Activated naive CD8-positive, alpha-beta T cell treated with anti-CD3 and anti-CD28 coated beads, Interleukin-2, amount 50 U/mL, for 24 hours (primary cell): ENCODE results near the gene LCK.

Experiments
- ATAC-seq: fragments of 150-1000 bp; cut with Tn5 transposase; one replicate; pipeline ENCODE4 v1.10.0; 2021
- DNase-seq: peaks from one replicate; pipeline ENCODE4 v3.0.0; 2021
- H3K27ac Mint-ChIP-seq: one replicate; pipeline ENCODE4 v1.8.0; 2021; ENCODE audit warnings: mild to moderate bottlenecking, mixed read lengths
- H3K27me3 Mint-ChIP-seq: one replicate; pipeline ENCODE4 v1.8.0; 2021; ENCODE audit warnings: mixed read lengths
- H3K36me3 Mint-ChIP-seq: one replicate; pipeline ENCODE4 v1.8.0; 2021; ENCODE audit warnings: low read depth, mixed read lengths
- H3K4me1 Mint-ChIP-seq: one replicate; pipeline ENCODE4 v1.8.0; 2021; ENCODE audit warnings: mixed read lengths
- H3K4me3 Mint-ChIP-seq: one replicate; pipeline ENCODE4 v1.8.0; 2021; ENCODE audit warnings: mild to moderate bottlenecking, moderate library complexity, mixed read lengths
- H3K9me3 Mint-ChIP-seq: one replicate; pipeline ENCODE4 v1.8.0; 2021; ENCODE audit warnings: mixed read lengths

Gene LCK

DNA sequence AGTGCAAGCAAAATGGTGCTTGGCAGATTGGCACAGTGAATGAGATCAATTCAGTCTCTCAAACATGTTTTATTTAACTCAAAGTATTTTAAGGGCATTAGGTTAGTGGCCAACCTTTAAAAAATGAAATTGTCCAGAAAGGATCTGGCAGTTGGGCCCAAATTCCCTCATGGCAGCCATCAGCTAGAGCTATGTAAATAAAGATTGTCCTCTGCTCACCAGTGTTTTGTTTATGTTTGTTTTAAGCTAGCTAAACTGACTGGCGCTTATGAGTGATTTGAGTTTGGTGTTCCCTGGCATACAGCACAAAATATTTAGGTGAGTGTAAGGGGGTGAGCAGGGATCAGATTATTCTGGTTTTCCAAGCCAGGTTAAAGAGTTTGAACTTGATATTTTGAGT is 58.9 kb downstream of the LCK start:
- Mint-ChIP-seq H3K27me3 (no peaks in the 10 kb centered on the region), H3K4me1 (peaks cover 52% of the 10 kb centered on the region), H3K36me3 (peaks cover 27% of the 10 kb centered on the region), H3K27ac (no peak overlapping the region), H3K9me3 (no peaks in the 10 kb centered on the region), H3K4me3 (no peak overlapping the region)
- DNase-seq (no peak), ATAC-seq (no peak)

DNA sequence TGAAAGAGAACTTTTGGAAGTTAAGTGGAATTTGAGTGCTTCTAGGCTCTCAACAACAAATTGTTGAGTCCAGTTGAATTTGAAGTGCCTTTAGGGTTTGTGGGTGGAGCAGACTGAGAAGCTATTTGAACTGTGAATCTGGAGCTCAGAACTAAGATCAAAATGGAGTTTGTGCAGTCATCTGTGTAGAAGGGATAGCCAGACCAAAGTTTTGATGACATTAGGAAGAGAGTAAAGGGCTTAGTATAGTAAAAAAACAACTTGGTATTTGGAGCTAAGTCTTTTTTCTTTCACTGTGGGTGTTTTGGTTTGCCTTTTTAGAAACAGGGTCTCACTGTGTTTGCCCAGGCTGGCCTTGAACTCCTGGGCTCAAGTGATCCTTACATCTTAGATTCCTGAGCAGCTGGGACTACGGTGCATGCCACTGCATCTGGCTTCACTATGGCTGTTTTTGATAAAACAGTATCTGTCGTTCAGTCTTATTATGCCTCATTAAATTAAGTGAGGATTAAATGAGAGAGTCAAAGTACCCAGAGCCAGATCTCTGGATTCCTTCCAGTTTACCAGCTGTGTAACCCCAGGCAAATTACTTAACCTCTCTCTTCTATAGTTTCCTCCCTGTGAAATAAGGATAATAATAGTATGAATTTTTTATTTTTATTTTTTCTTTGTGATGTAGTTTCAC is 60.8 kb downstream of the LCK start:
- DNase-seq (no peak), ATAC-seq (no peak)
- H3K4me3 Mint-ChIP-seq, result no peak overlapping the region
- H3K9me3 Mint-ChIP-seq, result no peaks in the 10 kb centered on the region
- H3K4me1 Mint-ChIP-seq, result peaks cover 52% of the 10 kb centered on the region
- no peak overlapping the region for H3K27ac Mint-ChIP-seq
- H3K36me3 Mint-ChIP-seq, result peaks cover 17% of the 10 kb centered on the region
- H3K27me3 Mint-ChIP-seq, result no peaks in the 10 kb centered on the region

DNA sequence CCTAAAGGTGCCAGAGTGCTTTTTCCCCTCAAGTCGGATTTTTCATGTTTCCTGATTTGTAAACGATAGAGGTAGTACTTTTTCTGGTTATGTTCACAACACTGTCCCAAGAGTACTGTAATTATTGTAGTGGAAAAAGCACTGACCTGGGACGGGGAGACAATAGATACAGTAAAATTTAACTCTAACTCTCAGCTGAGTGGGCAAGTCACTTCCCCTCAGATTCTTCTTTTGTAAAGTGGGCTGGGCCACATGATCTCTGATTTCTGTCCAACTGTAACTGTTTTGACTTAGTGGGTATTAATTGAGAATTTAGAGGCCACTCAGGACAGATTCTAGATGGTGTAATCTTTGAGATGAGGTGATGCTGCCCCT is 65.8 kb downstream of the LCK start:
- Mint-ChIP-seq H3K27ac (peak overlapping the region; percentile 61), H3K4me3 (no peak overlapping the region), H3K4me1 (peaks cover 30% of the 10 kb centered on the region), H3K9me3 (no peaks in the 10 kb centered on the region), H3K36me3 (peaks cover 24% of the 10 kb centered on the region), H3K27me3 (no peaks in the 10 kb centered on the region)
- DNase-seq (no peak), ATAC-seq (no peak)

DNA sequence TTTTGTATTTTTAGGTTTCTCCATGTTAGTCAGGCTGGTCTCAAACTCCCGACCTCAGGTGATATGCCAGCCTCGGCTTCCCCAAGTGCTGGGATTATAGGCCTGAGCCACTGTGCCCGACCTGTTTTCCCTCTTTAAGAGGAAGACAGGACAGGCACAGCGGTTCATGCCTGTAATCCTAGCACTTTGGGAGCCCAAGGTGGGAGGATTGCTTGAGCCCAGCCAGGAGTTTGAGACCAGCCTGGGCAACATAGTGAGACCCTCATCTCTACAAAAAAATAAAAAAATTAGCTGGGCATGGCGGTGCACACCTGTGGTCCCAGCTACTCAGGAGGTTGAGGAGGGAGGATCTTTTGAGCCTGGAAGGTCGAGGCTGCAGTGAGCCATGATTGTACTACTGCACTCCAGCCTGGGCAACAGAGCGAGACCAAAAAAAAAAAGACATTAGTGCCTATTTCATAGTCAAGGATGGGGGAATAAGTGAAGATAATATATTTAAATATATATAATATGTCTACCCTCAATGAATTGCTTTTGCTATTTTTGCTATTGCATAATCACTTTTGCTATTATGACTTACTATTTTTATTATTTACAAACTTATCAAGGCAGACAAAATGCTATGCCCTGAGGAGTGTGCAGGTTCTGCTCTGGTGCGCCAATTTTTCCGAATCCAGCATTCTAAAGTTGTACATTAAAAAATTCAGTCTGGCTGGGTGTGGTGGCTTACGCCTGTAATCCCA is 67.2 kb downstream of the LCK start:
- H3K4me1 Mint-ChIP-seq, result peaks cover 36% of the 10 kb centered on the region
- ATAC-seq, result no peak
- H3K27me3 Mint-ChIP-seq, result no peaks in the 10 kb centered on the region
- no peak overlapping the region for H3K4me3 Mint-ChIP-seq
- H3K27ac Mint-ChIP-seq, result no peak overlapping the region
- H3K36me3 Mint-ChIP-seq, result peaks cover 30% of the 10 kb centered on the region
- no peaks in the 10 kb centered on the region for H3K9me3 Mint-ChIP-seq
- no peak for DNase-seq

DNA sequence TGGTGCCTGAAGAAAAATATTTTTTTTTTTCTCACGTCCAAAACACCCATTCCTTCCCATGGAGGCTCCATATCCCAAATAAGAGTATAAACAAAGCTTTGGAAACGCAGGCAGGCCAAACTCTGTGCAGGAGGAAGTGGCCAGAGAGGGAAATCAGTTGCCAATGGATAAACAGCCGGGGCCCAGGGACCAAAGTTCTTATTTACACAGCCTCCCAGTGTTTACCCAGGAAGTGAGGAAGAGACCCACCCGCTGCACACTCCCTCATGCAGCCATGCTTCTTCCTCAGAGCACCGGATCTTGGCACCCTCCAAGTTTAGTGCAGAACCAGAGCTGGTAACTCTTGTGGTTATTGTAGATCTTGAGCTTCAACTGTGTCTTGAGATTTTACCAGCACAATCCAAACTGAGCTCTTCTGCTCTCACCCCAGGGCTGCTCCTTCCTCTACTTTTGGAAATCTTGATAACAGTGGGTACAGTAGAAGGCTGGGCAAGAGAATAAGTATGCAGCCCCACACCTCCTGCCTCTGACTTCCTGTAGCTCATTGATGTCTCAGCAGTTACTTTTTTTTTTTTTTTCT is 70.7 kb downstream of the LCK start:
- peak overlapping the region; percentile 82 for H3K27ac Mint-ChIP-seq
- ATAC-seq, result peak; percentile 35

DNA sequence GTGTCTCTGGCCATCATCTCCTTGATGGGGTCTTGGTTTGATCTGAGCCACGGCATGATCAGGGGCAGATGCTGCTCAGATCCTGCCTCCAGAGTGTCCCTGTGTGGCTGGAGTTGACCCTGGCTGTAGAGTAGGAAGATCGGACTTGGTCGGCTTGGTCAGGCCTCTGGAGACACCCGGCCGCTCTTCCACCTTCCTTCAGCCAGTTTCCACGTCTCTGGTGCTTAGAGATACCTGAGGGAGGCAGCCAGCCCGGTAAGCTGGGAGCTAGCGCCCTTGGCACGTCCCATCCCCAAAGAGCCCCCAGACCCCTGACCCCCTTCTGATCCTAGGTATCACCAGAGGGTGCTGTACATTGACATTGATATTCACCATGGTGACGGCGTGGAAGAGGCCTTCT is 76.1 kb downstream of the LCK start:
- Mint-ChIP-seq H3K27ac (no peak overlapping the region), H3K9me3 (no peaks in the 10 kb centered on the region), H3K36me3 (peaks cover 48% of the 10 kb centered on the region), H3K27me3 (no peaks in the 10 kb centered on the region), H3K4me1 (peaks cover 21% of the 10 kb centered on the region), H3K4me3 (no peak overlapping the region)
- no peak for ATAC-seq
- no peak for DNase-seq

More for the DNA sequence above, 70.7 kb downstream of the LCK start:
- no peaks in the 10 kb centered on the region for H3K27me3 Mint-ChIP-seq
- H3K4me3 Mint-ChIP-seq, result no peak overlapping the region
- peaks cover 36% of the 10 kb centered on the region for H3K4me1 Mint-ChIP-seq
- no peaks in the 10 kb centered on the region for H3K9me3 Mint-ChIP-seq
- no peak for DNase-seq
- H3K36me3 Mint-ChIP-seq, result peaks cover 36% of the 10 kb centered on the region

DNA sequence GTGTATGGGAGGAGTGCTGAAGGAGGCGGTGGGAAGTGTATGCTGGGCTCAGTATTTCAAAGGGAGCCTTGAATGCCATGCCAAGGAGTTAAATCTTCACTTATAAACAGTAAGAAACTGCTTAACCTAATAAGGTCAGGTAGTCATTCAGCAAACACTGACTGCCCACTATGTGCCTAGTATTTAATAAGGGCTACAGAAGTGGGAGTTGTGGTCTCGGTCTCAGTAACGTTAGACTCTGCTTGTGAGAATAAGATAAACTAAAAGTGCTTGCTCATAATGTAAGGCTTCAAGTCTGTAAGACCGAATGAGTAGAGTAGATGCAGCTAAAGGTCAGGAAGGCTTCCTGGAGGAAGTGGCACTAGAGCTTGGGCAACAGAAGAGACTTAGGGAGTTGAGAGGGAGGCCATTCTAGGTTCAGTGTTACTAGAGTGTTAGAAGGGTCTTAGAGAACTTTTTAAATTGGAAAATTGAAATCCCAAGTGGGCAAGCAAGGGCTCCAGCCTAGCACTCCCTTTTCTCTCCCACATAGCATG is 78.9 kb downstream of the LCK start:
- no peak for DNase-seq
- peaks cover 21% of the 10 kb centered on the region for H3K4me1 Mint-ChIP-seq
- H3K36me3 Mint-ChIP-seq, result peaks cover 43% of the 10 kb centered on the region
- H3K9me3 Mint-ChIP-seq, result no peaks in the 10 kb centered on the region
- no peak for ATAC-seq
- no peak overlapping the region for H3K27ac Mint-ChIP-seq
- no peak overlapping the region for H3K4me3 Mint-ChIP-seq
- H3K27me3 Mint-ChIP-seq, result no peaks in the 10 kb centered on the region

DNA sequence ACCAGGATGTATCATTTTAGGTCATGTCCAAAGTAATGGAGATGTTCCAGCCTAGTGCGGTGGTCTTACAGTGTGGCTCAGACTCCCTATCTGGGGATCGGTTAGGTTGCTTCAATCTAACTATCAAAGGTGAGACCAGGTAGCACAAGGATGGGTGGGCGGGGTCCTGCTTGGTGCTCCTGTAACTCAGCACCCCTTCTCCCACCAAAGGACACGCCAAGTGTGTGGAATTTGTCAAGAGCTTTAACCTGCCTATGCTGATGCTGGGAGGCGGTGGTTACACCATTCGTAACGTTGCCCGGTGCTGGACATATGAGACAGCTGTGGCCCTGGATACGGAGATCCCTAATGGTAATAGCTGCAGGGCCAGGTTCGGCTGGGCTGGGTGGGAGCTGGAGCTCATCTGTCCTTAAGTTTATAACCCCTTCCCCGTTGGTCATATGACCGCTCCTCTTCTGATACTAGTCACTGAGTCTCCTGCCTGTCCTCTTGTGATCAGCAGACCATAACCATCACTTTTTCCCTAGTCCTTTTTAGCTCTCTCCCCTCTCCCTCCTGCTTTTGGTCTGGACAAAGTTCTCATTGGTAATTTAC is 79.6 kb downstream of the LCK start:
- peaks cover 38% of the 10 kb centered on the region for H3K36me3 Mint-ChIP-seq
- no peak overlapping the region for H3K4me3 Mint-ChIP-seq
- peaks cover 22% of the 10 kb centered on the region for H3K4me1 Mint-ChIP-seq
- DNase-seq (no peak), ATAC-seq (no peak)
- H3K27ac Mint-ChIP-seq, result no peak overlapping the region
- H3K9me3 Mint-ChIP-seq, result no peaks in the 10 kb centered on the region
- no peaks in the 10 kb centered on the region for H3K27me3 Mint-ChIP-seq

DNA sequence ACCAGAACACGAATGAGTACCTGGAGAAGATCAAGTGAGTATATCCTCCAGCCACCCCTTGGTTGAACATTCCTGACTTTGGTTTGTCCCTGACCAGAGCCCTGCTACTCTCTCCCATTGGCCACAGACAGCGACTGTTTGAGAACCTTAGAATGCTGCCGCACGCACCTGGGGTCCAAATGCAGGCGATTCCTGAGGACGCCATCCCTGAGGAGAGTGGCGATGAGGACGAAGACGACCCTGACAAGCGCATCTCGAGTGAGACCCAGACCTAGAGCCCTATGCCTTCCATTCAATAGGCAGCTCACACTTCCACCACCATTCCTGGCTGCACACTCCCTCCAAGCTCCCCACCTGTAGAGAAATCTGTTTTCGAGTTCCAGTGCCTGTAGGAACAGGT is 80.5 kb downstream of the LCK start:
- Mint-ChIP-seq H3K4me3 (no peak overlapping the region), H3K27me3 (no peaks in the 10 kb centered on the region), H3K9me3 (no peaks in the 10 kb centered on the region), H3K36me3 (peaks cover 35% of the 10 kb centered on the region), H3K4me1 (peaks cover 24% of the 10 kb centered on the region), H3K27ac (peak overlapping the region; percentile 5)
- DNase-seq (no peak), ATAC-seq (no peak)

DNA sequence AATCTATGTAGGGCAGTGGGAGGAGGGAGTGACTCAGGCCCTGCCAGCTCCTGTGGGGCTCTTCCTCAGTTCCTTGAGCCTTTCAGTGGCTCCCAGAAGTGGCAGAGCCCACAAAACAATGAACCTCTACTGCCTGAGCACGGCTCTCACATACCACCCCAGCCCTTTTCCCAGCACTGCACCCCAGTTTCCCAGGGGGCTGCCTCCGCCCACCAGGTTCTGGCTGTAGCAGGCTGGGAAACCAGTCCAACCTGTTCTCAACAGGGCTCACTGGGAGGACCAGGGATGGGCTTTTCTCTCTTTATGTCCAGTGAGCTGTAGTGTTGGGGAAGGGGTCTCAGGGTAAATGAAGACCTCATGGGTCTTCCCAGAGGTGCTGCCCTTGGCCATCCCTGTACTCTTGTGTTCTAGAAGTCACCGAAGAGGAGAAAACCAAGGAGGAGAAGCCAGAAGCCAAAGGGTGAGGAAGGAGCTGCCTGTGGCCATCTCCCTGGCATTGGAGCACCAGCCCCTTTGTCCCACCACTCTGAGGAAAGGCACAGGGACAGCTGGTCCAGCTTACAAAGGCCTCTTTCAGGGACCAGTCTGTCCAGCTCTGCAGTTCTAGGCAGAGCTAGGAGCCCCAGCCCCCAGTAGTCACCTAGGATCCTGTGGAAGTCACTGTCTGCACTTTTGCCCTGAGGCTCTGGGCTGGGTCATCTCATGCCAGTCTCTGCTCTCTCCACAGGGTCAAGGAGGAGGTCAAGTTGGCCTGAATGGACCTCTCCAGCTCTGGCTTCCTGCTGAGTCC is 81.4 kb downstream of the LCK start:
- Mint-ChIP-seq H3K27me3 (no peaks in the 10 kb centered on the region), H3K4me1 (peaks cover 32% of the 10 kb centered on the region), H3K36me3 (peaks cover 32% of the 10 kb centered on the region), H3K4me3 (no peak overlapping the region), H3K9me3 (no peaks in the 10 kb centered on the region), H3K27ac (no peak overlapping the region)
- DNase-seq (no peak), ATAC-seq (no peak)

DNA sequence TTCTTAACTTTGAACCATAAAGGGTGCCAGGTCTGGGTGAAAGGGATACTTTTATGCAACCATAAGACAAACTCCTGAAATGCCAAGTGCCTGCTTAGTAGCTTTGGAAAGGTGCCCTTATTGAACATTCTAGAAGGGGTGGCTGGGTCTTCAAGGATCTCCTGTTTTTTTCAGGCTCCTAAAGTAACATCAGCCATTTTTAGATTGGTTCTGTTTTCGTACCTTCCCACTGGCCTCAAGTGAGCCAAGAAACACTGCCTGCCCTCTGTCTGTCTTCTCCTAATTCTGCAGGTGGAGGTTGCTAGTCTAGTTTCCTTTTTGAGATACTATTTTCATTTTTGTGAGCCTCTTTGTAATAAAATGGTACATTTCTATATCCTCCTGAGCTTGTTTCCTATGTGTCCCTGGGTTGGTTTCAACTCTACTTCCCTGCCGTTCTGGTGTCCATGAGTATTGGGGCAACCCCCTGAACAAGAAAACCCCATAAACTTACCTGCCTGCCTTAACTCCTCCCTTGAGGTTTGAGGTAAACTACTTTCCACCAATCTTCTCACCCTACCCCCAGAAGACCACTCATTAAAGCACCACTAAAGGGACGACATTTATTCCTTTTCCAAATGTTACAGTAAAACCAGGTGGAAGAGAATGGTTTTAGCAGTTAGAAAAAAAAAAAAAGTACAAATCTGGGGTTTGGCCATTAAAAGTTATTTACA is 82.3 kb downstream of the LCK start:
- Mint-ChIP-seq H3K9me3 (no peaks in the 10 kb centered on the region), H3K4me1 (peaks cover 40% of the 10 kb centered on the region), H3K36me3 (peaks cover 26% of the 10 kb centered on the region), H3K27ac (no peak overlapping the region), H3K4me3 (no peak overlapping the region), H3K27me3 (no peaks in the 10 kb centered on the region)
- ATAC-seq (no peak), DNase-seq (no peak)

DNA sequence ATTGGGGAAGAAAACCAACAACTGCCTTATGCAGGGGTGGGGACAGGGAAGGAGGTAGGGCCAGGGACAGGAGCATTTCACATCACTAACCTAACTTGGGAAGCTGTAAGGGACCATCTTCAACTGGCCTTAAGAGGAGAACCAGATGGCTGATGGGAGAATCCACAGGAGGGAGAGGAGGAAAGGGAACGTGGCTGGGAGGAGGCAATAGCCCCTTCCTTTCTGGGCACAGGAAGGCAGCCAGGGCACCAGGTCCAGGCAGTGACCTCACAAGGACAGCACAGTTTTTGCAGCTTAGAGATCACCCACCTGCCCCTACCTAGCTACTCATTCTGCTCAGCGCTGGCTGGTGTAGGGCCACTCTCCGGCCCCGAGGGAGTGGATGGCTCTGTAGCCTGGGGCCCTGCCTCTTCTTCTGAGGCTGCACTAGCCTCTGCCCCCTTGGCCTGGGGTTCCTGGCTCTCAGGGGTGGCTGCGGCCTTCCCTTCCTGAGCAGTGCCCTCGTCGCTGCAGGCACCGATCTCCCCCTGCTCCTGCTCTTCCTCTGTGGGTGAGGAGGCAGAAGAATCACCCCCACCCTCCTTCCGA is 83.3 kb downstream of the LCK start:
- no peak for ATAC-seq
- no peak for DNase-seq
- Mint-ChIP-seq H3K4me1 (peaks cover 49% of the 10 kb centered on the region), H3K27ac (peak overlapping the region; percentile 70), H3K27me3 (no peaks in the 10 kb centered on the region), H3K9me3 (no peaks in the 10 kb centered on the region), H3K36me3 (peaks cover 17% of the 10 kb centered on the region), H3K4me3 (peak overlapping the region; percentile 84)

DNA sequence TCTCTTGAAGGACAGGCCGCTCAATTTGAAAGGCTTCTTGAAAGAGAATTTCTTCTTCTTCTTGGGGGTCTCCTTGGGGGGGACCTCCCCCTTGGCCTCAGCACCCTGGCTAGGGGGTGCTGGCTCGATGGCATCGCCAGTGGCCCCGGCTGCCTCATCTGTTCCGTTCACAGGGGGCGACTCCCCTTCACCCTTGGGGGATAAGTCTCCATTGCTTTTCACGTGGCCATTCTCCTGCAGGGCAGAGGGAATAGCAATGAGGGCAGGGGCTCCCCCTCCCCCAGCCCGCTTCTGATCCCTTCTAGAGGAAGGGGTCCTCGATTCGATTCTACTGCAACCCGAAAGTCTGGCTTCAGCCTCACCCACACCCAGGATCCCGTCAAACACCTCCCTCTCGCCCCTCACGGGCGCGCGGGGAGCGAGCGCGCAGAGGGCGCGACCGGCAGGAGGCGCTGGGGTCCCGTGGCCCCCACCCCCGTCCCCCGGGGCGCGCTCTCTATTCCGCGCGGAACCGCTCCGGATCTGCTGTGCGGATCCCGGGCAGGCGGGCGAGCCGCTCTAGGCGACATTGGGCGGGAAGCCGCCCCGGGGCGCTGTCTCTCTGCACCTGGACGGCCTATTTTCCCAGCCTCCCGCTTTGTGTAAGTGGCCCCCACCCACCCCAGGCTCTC is 83.9 kb downstream of the LCK start:
- ATAC-seq, result peak; percentile 21
- Mint-ChIP-seq H3K27ac (peak overlapping the region; percentile 70), H3K27me3 (no peaks in the 10 kb centered on the region), H3K4me1 (peaks cover 51% of the 10 kb centered on the region), H3K36me3 (peaks cover 14% of the 10 kb centered on the region), H3K4me3 (peak overlapping the region; percentile 84), H3K9me3 (no peaks in the 10 kb centered on the region)
- DNase-seq, result peak; percentile 65
